ENCODE data around the gene SULT1A2.
"Not testable (repeated sequence)": the region's sequence is repeated elsewhere in the genome, so short reads cannot be mapped to it uniquely, and the experiment has no call there.

Gene SULT1A2

GRCh38 chr16:28572696-28573510, 23.9 kb downstream of the SULT1A2 start:
- no peaks in the 10 kb centered on the region for H3K27me3 ChIP-seq (ENCODE audit: control insufficient read depth, insufficient read depth, low read length)
- no peak overlapping the region; the same call in 1 of the 2 replicates for H3K4me3 ChIP-seq (ENCODE audit: low read length)
- WGBS (ENCODE audit: insufficient coverage, insufficient read length): no CpG with 5 or more reads among the region's 15 CpGs
- H3K36me3 ChIP-seq (ENCODE audit: control insufficient read depth, insufficient read depth, low read length): no peaks in the 10 kb centered on the region
- H3K9me3 ChIP-seq (ENCODE audit: control insufficient read depth, insufficient read depth, low read length): no peaks in the 10 kb centered on the region
- no peak for DNase-seq (ENCODE audit: low read depth, low spot score)
- no peak overlapping the region for H3K27ac ChIP-seq (ENCODE audit: low read length)
- H3K4me1 ChIP-seq (ENCODE audit: control insufficient read depth, insufficient read depth, low read length): peaks cover 5% of the 10 kb centered on the region; the same call in 1 of the 2 replicates

DNA sequence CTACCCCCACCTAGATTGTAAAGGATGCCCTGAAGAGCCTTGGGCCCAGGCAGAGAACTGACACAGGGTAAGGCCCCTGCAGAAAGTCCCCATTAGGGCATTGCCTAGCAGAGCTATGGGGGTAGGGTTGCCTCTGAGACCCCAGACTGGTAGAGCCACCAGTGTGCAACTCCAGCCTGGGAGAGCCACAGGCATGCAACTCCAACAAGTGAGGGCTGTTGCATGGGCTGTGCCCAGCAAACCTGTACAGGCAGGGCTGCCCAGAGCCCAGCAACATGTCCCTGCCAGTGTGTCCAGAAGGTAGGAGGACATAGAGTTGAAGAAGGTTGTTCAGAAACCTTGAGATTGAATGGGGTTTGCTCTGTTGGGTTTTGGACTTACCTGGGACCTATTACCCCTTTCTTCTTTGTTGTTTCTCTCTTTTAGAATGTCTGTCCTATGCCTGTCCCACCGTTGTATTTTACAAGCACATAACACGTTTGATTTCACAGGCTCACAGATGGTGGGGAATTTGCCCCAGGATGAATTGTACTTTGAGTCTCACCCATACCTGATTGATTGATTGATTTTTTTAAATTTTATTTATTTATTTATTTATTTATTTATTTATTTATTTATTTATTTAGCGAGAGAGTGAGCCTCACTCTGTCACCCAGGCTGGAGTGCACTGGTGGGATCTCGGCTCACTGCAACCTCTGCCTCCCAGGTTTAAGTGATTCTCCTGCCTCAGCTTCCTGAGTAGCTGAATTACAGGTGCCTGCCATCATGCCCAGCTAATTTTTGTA, 26.7 kb downstream of the SULT1A2 start:
- peaks cover 5% of the 10 kb centered on the region; the same call in 1 of the 2 replicates for H3K4me1 ChIP-seq (ENCODE audit: control insufficient read depth, insufficient read depth, low read length)
- H3K4me3 ChIP-seq (ENCODE audit: low read length): no peak overlapping the region
- no peak for DNase-seq (ENCODE audit: low read depth, low spot score)
- WGBS (ENCODE audit: insufficient coverage, insufficient read length): no CpG with 5 or more reads among the region's 4 CpGs
- H3K27ac ChIP-seq (ENCODE audit: low read length): no peak overlapping the region
- H3K36me3 ChIP-seq (ENCODE audit: control insufficient read depth, insufficient read depth, low read length): no peaks in the 10 kb centered on the region
- H3K9me3 ChIP-seq (ENCODE audit: control insufficient read depth, insufficient read depth, low read length): no peaks in the 10 kb centered on the region
- H3K27me3 ChIP-seq (ENCODE audit: control insufficient read depth, insufficient read depth, low read length): no peaks in the 10 kb centered on the region

- DNase-seq (ENCODE audit: low read depth, low spot score): no peak
- Histone ChIP-seq H3K4me1 (ENCODE audit: control insufficient read depth, insufficient read depth, low read length) (peaks cover 5% of the 10 kb centered on the region; the same call in 1 of the 2 replicates), H3K4me3 (ENCODE audit: low read length) (no peak overlapping the region), H3K27ac (ENCODE audit: low read length) (no peak overlapping the region), H3K9me3 (ENCODE audit: control insufficient read depth, insufficient read depth, low read length) (no peaks in the 10 kb centered on the region), H3K36me3 (ENCODE audit: control insufficient read depth, insufficient read depth, low read length) (no peaks in the 10 kb centered on the region), H3K27me3 (ENCODE audit: control insufficient read depth, insufficient read depth, low read length) (no peaks in the 10 kb centered on the region)
- no CpG with 5 or more reads among the region's 5 CpGs for whole genome bisulfite sequencing (ENCODE audit: insufficient coverage, insufficient read length)
Observed at GRCh38 chr16:28569021-28569420, 27.8 kb downstream of the SULT1A2 start.

DNA sequence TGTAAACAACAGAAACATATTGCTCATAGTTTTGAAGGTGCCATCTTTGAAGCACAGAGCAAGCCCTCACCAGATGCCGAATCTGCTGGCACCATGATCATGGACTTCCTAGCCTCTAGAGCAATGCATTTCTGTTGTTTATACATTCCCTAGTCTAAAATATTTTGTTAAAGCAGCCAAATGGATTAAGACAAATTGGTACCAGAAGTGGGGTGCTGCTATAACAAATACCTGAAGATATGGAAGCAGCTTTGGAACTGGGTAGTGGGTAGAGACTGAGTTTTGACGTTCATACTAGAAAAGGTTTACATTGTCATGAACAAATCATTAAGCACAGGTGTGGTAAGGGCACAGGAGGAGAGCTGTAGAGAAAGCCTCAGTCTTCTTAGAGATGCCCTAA, 29.6 kb downstream of the SULT1A2 start:
- H3K27ac ChIP-seq (ENCODE audit: low read length): no peak overlapping the region
- H3K4me3 ChIP-seq (ENCODE audit: low read length): no peak overlapping the region
- H3K9me3 ChIP-seq (ENCODE audit: control insufficient read depth, insufficient read depth, low read length): no peaks in the 10 kb centered on the region
- no peaks in the 10 kb centered on the region for H3K27me3 ChIP-seq (ENCODE audit: control insufficient read depth, insufficient read depth, low read length)
- DNase-seq (ENCODE audit: low read depth, low spot score): no peak
- WGBS (ENCODE audit: insufficient coverage, insufficient read length): no CpG with 5 or more reads among the region's 2 CpGs
- H3K4me1 ChIP-seq (ENCODE audit: control insufficient read depth, insufficient read depth, low read length): no peaks in the 10 kb centered on the region
- no peaks in the 10 kb centered on the region for H3K36me3 ChIP-seq (ENCODE audit: control insufficient read depth, insufficient read depth, low read length)

- not testable (repeated sequence) for H3K4me3 ChIP-seq (ENCODE audit: low read length); H3K4me1 ChIP-seq (ENCODE audit: control insufficient read depth, insufficient read depth, low read length); DNase-seq (ENCODE audit: low read depth, low spot score); H3K27me3 ChIP-seq (ENCODE audit: control insufficient read depth, insufficient read depth, low read length); H3K36me3 ChIP-seq (ENCODE audit: control insufficient read depth, insufficient read depth, low read length); H3K27ac ChIP-seq (ENCODE audit: low read length); H3K9me3 ChIP-seq (ENCODE audit: control insufficient read depth, insufficient read depth, low read length)
- no CpG with 5 or more reads among the region's 4 CpGs for WGBS (ENCODE audit: insufficient coverage, insufficient read length)
Observed at GRCh38 chr16:28566233-28566925, 30.5 kb downstream of the SULT1A2 start.

DNA sequence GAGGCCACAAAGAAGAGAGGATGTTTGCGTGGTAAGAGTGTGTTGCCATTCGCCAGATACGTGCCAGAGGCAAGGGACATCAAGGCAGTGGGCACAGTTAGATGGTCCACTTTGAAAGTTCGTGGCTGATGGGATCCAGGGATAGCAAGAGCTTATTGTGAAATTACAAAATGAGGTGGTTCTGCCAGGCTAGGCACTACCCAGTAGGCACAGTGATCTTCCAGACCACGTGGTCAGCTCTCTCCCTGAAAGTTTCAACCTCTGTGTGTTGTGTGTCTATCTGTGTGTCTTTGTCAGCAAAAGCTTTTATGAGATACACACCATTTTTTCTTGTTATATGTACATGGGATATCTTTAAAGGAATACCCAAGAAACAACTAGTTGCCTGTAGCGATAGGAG, 33.6 kb downstream of the SULT1A2 start:
- Histone ChIP-seq H3K27ac (ENCODE audit: low read length) (no peak overlapping the region), H3K4me1 (ENCODE audit: control insufficient read depth, insufficient read depth, low read length) (no peaks in the 10 kb centered on the region), H3K9me3 (ENCODE audit: control insufficient read depth, insufficient read depth, low read length) (no peaks in the 10 kb centered on the region), H3K4me3 (ENCODE audit: low read length) (no peak overlapping the region), H3K27me3 (ENCODE audit: control insufficient read depth, insufficient read depth, low read length) (no peaks in the 10 kb centered on the region), H3K36me3 (ENCODE audit: control insufficient read depth, insufficient read depth, low read length) (no peaks in the 10 kb centered on the region)
- WGBS (ENCODE audit: insufficient coverage, insufficient read length): no CpG with 5 or more reads among the region's 6 CpGs
- DNase-seq (ENCODE audit: low read depth, low spot score): no peak

- H3K36me3 ChIP-seq (ENCODE audit: control insufficient read depth, insufficient read depth, low read length): no peaks in the 10 kb centered on the region
- H3K4me3 ChIP-seq (ENCODE audit: low read length): no peak overlapping the region
- WGBS (ENCODE audit: insufficient coverage, insufficient read length): no CpG with 5 or more reads among the region's 4 CpGs
- no peaks in the 10 kb centered on the region for H3K27me3 ChIP-seq (ENCODE audit: control insufficient read depth, insufficient read depth, low read length)
- no peaks in the 10 kb centered on the region for H3K9me3 ChIP-seq (ENCODE audit: control insufficient read depth, insufficient read depth, low read length)
- no peak overlapping the region for H3K27ac ChIP-seq (ENCODE audit: low read length)
- DNase-seq (ENCODE audit: low read depth, low spot score): no peak
- H3K4me1 ChIP-seq (ENCODE audit: control insufficient read depth, insufficient read depth, low read length): no peaks in the 10 kb centered on the region
Observed at GRCh38 chr16:28562199-28562598, 34.7 kb downstream of the SULT1A2 start.

- H3K27me3 ChIP-seq (ENCODE audit: control insufficient read depth, insufficient read depth, low read length): no peaks in the 10 kb centered on the region
- DNase-seq (ENCODE audit: low read depth, low spot score): no peak
- WGBS (ENCODE audit: insufficient coverage, insufficient read length): no CpG with 5 or more reads among the region's 7 CpGs
- no peaks in the 10 kb centered on the region for H3K36me3 ChIP-seq (ENCODE audit: control insufficient read depth, insufficient read depth, low read length)
- no peaks in the 10 kb centered on the region for H3K9me3 ChIP-seq (ENCODE audit: control insufficient read depth, insufficient read depth, low read length)
- no peak overlapping the region for H3K27ac ChIP-seq (ENCODE audit: low read length)
- H3K4me3 ChIP-seq (ENCODE audit: low read length): no peak overlapping the region
- no peaks in the 10 kb centered on the region for H3K4me1 ChIP-seq (ENCODE audit: control insufficient read depth, insufficient read depth, low read length)
Observed at GRCh38 chr16:28561557-28562187, 35.2 kb downstream of the SULT1A2 start.

DNA sequence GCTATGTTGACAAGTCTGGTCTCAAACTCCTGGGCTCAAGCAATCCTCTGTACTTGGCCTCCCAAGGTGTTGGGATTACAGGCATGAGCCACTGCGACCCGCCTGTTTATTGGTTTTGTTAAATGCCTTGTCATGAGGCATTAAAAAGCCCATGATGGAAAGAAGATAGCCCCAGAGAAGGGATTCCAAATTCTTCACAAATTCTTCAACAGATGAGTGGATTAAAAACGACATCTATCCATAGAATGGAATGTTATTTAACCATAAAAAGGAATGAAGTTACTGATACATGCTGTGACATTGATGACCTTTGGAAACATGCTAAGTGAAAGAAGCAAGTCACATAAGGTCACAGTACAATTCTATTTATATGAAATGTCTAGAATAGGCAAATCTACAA, 38.4 kb downstream of the SULT1A2 start:
- Histone ChIP-seq H3K9me3 (ENCODE audit: control insufficient read depth, insufficient read depth, low read length) (no peaks in the 10 kb centered on the region), H3K36me3 (ENCODE audit: control insufficient read depth, insufficient read depth, low read length) (no peaks in the 10 kb centered on the region), H3K27ac (ENCODE audit: low read length) (no peak overlapping the region), H3K4me3 (ENCODE audit: low read length) (no peak overlapping the region), H3K4me1 (ENCODE audit: control insufficient read depth, insufficient read depth, low read length) (no peaks in the 10 kb centered on the region), H3K27me3 (ENCODE audit: control insufficient read depth, insufficient read depth, low read length) (no peaks in the 10 kb centered on the region)
- no CpG with 5 or more reads among the region's 3 CpGs for WGBS (ENCODE audit: insufficient coverage, insufficient read length)
- DNase-seq (ENCODE audit: low read depth, low spot score): no peak

GRCh38 chr16:28556914-28557320, 39.9 kb downstream of the SULT1A2 start:
- Histone ChIP-seq H3K4me1 (ENCODE audit: control insufficient read depth, insufficient read depth, low read length) (no peaks in the 10 kb centered on the region), H3K4me3 (ENCODE audit: low read length) (no peak overlapping the region), H3K27ac (ENCODE audit: low read length) (no peak overlapping the region), H3K9me3 (ENCODE audit: control insufficient read depth, insufficient read depth, low read length) (no peaks in the 10 kb centered on the region), H3K27me3 (ENCODE audit: control insufficient read depth, insufficient read depth, low read length) (no peaks in the 10 kb centered on the region), H3K36me3 (ENCODE audit: control insufficient read depth, insufficient read depth, low read length) (no peaks in the 10 kb centered on the region)
- DNase-seq (ENCODE audit: low read depth, low spot score): no peak
- WGBS (ENCODE audit: insufficient coverage, insufficient read length): no CpG with 5 or more reads among the region's 2 CpGs
